C4-2B (cell line): ENCODE measurements around the gene AFF1.

ENCODE experiments used
- H3K27ac ChIP-seq: fragments of 450-650 bp; 2 replicates; pipeline ENCODE4 v1.5.1; 2017
- ZFX ChIP-seq: fragments of 450-650 bp; IDR thresholded peaks from 2 replicates; pipeline ENCODE4 v1.6.1; 2017
- TF ChIP-seq, protein P1 (sequence below): fragments of 450-650 bp; conservative IDR thresholded peaks from 2 replicates; pipeline ENCODE4 v1.5.1; 2017; ENCODE audit warnings: mild to moderate bottlenecking

The AFF1 gene

GRCh38 chr4:87044511-87045233 lies 109.9 kb downstream of the AFF1 start:
- TF ChIP-seq ZFX, result no peak
- TF ChIP-seq, protein P1, sequence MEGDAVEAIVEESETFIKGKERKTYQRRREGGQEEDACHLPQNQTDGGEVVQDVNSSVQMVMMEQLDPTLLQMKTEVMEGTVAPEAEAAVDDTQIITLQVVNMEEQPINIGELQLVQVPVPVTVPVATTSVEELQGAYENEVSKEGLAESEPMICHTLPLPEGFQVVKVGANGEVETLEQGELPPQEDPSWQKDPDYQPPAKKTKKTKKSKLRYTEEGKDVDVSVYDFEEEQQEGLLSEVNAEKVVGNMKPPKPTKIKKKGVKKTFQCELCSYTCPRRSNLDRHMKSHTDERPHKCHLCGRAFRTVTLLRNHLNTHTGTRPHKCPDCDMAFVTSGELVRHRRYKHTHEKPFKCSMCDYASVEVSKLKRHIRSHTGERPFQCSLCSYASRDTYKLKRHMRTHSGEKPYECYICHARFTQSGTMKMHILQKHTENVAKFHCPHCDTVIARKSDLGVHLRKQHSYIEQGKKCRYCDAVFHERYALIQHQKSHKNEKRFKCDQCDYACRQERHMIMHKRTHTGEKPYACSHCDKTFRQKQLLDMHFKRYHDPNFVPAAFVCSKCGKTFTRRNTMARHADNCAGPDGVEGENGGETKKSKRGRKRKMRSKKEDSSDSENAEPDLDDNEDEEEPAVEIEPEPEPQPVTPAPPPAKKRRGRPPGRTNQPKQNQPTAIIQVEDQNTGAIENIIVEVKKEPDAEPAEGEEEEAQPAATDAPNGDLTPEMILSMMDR, result no peak
- H3K27ac ChIP-seq, result no peak overlapping the region

GRCh38 chr4:87045234-87045558 lies 110.4 kb downstream of the AFF1 start:
- no peak overlapping the region for H3K27ac ChIP-seq
- TF ChIP-seq ZFX, result no peak
- TF ChIP-seq, protein P1, result no peak

- no peak for TF ChIP-seq ZFX
- TF ChIP-seq, protein P1, result no peak
- H3K27ac ChIP-seq, result no peak overlapping the region
These were observed 110.8 kb downstream of the AFF1 start for GRCh38 chr4:87045659-87046058.

- H3K27ac ChIP-seq, result no peak overlapping the region
- TF ChIP-seq, protein P1, result no peak
- TF ChIP-seq ZFX, result no peak
These were observed 111.3 kb downstream of the AFF1 start for GRCh38 chr4:87046121-87046551.

- TF ChIP-seq, protein P1, result no peak
- no peak for TF ChIP-seq ZFX
- H3K27ac ChIP-seq, result no peak overlapping the region
These were observed 112.5 kb downstream of the AFF1 start for GRCh38 chr4:87047281-87047798.

DNA sequence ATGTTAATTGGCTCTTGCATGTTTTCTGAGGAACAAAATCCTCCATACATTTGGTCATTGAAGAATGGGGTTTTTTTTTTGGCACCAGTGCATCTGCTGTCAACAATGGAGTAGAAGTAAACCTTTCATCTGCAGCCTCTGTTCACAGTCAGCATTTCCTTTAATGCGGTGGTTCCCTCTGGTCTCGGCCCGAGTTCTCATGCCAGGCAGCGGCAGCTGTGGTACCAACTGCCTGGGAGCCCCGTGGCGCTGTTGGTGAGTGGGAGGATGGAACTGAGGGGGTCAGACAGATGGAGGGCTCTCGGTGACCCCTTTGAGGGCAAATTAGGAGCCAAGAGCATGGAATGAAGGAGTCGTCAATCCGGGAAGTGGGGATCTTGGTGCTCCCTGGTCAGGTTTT lies 114.7 kb downstream of the AFF1 start:
- TF ChIP-seq ZFX, result no peak
- TF ChIP-seq, protein P1, result no peak

DNA sequence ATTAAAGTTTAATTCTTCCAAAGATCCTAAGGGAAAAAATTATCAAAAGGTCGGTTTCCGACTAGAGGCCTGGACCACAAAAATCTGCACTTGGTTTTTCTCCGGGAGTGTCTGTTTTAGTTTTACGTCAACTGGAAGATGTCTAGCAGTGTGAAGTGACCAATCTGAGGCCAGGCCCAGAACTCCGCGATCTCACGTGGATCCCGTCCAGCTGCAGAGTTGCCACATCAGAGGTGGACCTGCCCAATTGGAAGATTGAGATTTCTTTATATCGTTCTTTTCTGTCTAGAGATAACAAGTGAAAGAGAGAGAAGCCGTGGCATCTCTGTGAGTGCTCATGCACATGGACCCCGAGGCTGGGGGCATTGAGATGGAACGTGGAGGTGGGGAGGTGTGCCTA lies 115.8 kb downstream of the AFF1 start:
- H3K27ac ChIP-seq, result no peak overlapping the region
- TF ChIP-seq, protein P1, result no peak
- TF ChIP-seq ZFX, result no peak

More for the DNA sequence above, 114.7 kb downstream of the AFF1 start:
- no peak overlapping the region for H3K27ac ChIP-seq
